ENCODE measurements around the gene CALD1.

- TF ChIP-seq, protein P1, sequence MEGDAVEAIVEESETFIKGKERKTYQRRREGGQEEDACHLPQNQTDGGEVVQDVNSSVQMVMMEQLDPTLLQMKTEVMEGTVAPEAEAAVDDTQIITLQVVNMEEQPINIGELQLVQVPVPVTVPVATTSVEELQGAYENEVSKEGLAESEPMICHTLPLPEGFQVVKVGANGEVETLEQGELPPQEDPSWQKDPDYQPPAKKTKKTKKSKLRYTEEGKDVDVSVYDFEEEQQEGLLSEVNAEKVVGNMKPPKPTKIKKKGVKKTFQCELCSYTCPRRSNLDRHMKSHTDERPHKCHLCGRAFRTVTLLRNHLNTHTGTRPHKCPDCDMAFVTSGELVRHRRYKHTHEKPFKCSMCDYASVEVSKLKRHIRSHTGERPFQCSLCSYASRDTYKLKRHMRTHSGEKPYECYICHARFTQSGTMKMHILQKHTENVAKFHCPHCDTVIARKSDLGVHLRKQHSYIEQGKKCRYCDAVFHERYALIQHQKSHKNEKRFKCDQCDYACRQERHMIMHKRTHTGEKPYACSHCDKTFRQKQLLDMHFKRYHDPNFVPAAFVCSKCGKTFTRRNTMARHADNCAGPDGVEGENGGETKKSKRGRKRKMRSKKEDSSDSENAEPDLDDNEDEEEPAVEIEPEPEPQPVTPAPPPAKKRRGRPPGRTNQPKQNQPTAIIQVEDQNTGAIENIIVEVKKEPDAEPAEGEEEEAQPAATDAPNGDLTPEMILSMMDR (conservative IDR thresholded peaks at IDR 0.05 in 1 of 2, IDR thresholded peaks at IDR 0.05 in 1 of 2; ENCODE audit: extremely low read depth in 1 of 2, insufficient read depth in 1 of 2, low read depth in 1 of 2, low read length in 2 of 2) = no peak
- TF ChIP-seq EZH2 (IDR thresholded peaks at IDR 0.05; ENCODE audit: borderline replicate concordance, low read length) = no peak
These were observed 156.3 kb downstream of the CALD1 start for GRCh38 chr7:134935701-134936100.

Data from mammary epithelial cell (primary cell).